ENCODE measurements around the gene STIP1. TPM values are rescaled to one million over a fixed set of nuclear protein-coding genes. Genes with fewer than 3 reads are reported as not detected.

STIP1 gene
- total and polyA plus RNA-seq, 2 donors (not counting 1 experiment from before 2014, with no cell fraction given), result 98.8 to 147 TPM

- H3K4me2 ChIP-seq (ENCODE audit: extremely low read depth, insufficient read depth, low read length), result no peak overlapping the region
- no peaks in the 10 kb centered on the region for H3K79me2 ChIP-seq (ENCODE audit: control insufficient read depth, insufficient read depth, low read length)
- peaks cover 2% of the 10 kb centered on the region for H3K4me1 ChIP-seq (ENCODE audit: control insufficient read depth, extremely low read depth, insufficient read depth, low read length)
- peaks cover 14% of the 10 kb centered on the region for H3K36me3 ChIP-seq (ENCODE audit: control insufficient read depth, insufficient read depth, low read length)
- H3K4me3 ChIP-seq (replicated peaks in 1 of 4; ENCODE audit: control extremely low read depth in 1 of 4, insufficient read depth in 1 of 4, low read depth in 3 of 4, low read length in 4 of 4), result no peak overlapping the region
- TF ChIP-seq EZH2 (IDR thresholded peaks at IDR 0.05; ENCODE audit: low read length, missing control alignments), result no peak
- no peak for TF ChIP-seq CTCF (conservative IDR thresholded peaks at IDR 0.05 in 1 of 2, IDR thresholded peaks at IDR 0.05 in 1 of 2; ENCODE audit: low read depth in 1 of 2, low read length in 2 of 2)
- no peak for DNase-seq (ENCODE audit: low read depth in 2 of 2)
- no peak overlapping the region for H3K9ac ChIP-seq (ENCODE audit: insufficient read depth, low read length)
- H3K27ac ChIP-seq (ENCODE audit: insufficient read depth, low read length), result no peak overlapping the region
- no peak overlapping the region for H2AFZ ChIP-seq (ENCODE audit: low read length)
- H3K9me3 ChIP-seq (ENCODE audit: control insufficient read depth, insufficient read depth, low read depth, low read length), result no peaks in the 10 kb centered on the region
- H4K20me1 ChIP-seq (ENCODE audit: control insufficient read depth, extremely low read depth, insufficient read depth, low read length), result no peaks in the 10 kb centered on the region
- no peaks in the 10 kb centered on the region for H3K27me3 ChIP-seq (ENCODE audit: control insufficient read depth, insufficient read depth, low read length)
These were observed 34.3 kb downstream of the STIP1 start for GRCh38 chr11:64220271-64220670.

GRCh38 chr11:64220798-64221197, 34.8 kb downstream of the STIP1 start:
- no peak for TF ChIP-seq EZH2 (IDR thresholded peaks at IDR 0.05; ENCODE audit: low read length, missing control alignments)
- TF ChIP-seq CTCF (conservative IDR thresholded peaks at IDR 0.05 in 1 of 2, IDR thresholded peaks at IDR 0.05 in 1 of 2; ENCODE audit: low read depth in 1 of 2, low read length in 2 of 2), result no peak
- H4K20me1 ChIP-seq (ENCODE audit: control insufficient read depth, extremely low read depth, insufficient read depth, low read length), result no peaks in the 10 kb centered on the region
- no peaks in the 10 kb centered on the region for H3K27me3 ChIP-seq (ENCODE audit: control insufficient read depth, insufficient read depth, low read length)
- H3K4me1 ChIP-seq (ENCODE audit: control insufficient read depth, extremely low read depth, insufficient read depth, low read length), result peaks cover 3% of the 10 kb centered on the region
- H3K79me2 ChIP-seq (ENCODE audit: control insufficient read depth, insufficient read depth, low read length), result no peaks in the 10 kb centered on the region
- no peak overlapping the region for H3K9ac ChIP-seq (ENCODE audit: insufficient read depth, low read length)
- no peak overlapping the region for H2AFZ ChIP-seq (ENCODE audit: low read length)
- no peak overlapping the region for H3K4me2 ChIP-seq (ENCODE audit: extremely low read depth, insufficient read depth, low read length)
- DNase-seq (ENCODE audit: low read depth in 2 of 2), result no peak
- H3K9me3 ChIP-seq (ENCODE audit: control insufficient read depth, insufficient read depth, low read depth, low read length), result no peaks in the 10 kb centered on the region
- peaks cover 14% of the 10 kb centered on the region for H3K36me3 ChIP-seq (ENCODE audit: control insufficient read depth, insufficient read depth, low read length)
- H3K4me3 ChIP-seq (replicated peaks in 1 of 4; ENCODE audit: control extremely low read depth in 1 of 4, insufficient read depth in 1 of 4, low read depth in 3 of 4, low read length in 4 of 4), result no peak overlapping the region
- H3K27ac ChIP-seq (ENCODE audit: insufficient read depth, low read length), result no peak overlapping the region

GRCh38 chr11:64222651-64223000, 36.7 kb downstream of the STIP1 start:
- Histone ChIP-seq H3K9me3 (ENCODE audit: control insufficient read depth, insufficient read depth, low read depth, low read length) (no peaks in the 10 kb centered on the region), H3K4me1 (ENCODE audit: control insufficient read depth, extremely low read depth, insufficient read depth, low read length) (peaks cover 7% of the 10 kb centered on the region), H3K9ac (ENCODE audit: insufficient read depth, low read length) (no peak overlapping the region), H2AFZ (ENCODE audit: low read length) (no peak overlapping the region), H3K27ac (ENCODE audit: insufficient read depth, low read length) (no peak overlapping the region), H3K4me3 (replicated peaks in 1 of 4; ENCODE audit: control extremely low read depth in 1 of 4, insufficient read depth in 1 of 4, low read depth in 3 of 4, low read length in 4 of 4) (no peak overlapping the region), H4K20me1 (ENCODE audit: control insufficient read depth, extremely low read depth, insufficient read depth, low read length) (no peaks in the 10 kb centered on the region), H3K27me3 (ENCODE audit: control insufficient read depth, insufficient read depth, low read length) (no peaks in the 10 kb centered on the region), H3K4me2 (ENCODE audit: extremely low read depth, insufficient read depth, low read length) (no peak overlapping the region), H3K36me3 (ENCODE audit: control insufficient read depth, insufficient read depth, low read length) (peaks cover 14% of the 10 kb centered on the region), H3K79me2 (ENCODE audit: control insufficient read depth, insufficient read depth, low read length) (peaks cover 8% of the 10 kb centered on the region)
- DNase-seq (ENCODE audit: low read depth in 2 of 2), result no peak
- TF ChIP-seq EZH2 (IDR thresholded peaks at IDR 0.05; ENCODE audit: low read length, missing control alignments), result no peak
- TF ChIP-seq CTCF (conservative IDR thresholded peaks at IDR 0.05 in 1 of 2, IDR thresholded peaks at IDR 0.05 in 1 of 2; ENCODE audit: low read depth in 1 of 2, low read length in 2 of 2), result no peak
